22Rv1 (cell line): ENCODE measurements around the gene UBE2H.

Experiments
- ZFX ChIP-seq: fragments of 450-650 bp; IDR thresholded peaks from 2 replicates; pipeline ENCODE4 v1.6.1; 2017; ENCODE audit warnings: antibody characterized with exemption, borderline replicate concordance
- TF ChIP-seq, protein P1 (sequence below): fragments of 450-650 bp; IDR thresholded peaks from 2 replicates; pipeline ENCODE4 v1.5.1; 2017; ENCODE audit warnings: mild to moderate bottlenecking

GRCh38 chr7:129903935-129904334 is 48.8 kb downstream of the UBE2H start:
- TF ChIP-seq, protein P1, sequence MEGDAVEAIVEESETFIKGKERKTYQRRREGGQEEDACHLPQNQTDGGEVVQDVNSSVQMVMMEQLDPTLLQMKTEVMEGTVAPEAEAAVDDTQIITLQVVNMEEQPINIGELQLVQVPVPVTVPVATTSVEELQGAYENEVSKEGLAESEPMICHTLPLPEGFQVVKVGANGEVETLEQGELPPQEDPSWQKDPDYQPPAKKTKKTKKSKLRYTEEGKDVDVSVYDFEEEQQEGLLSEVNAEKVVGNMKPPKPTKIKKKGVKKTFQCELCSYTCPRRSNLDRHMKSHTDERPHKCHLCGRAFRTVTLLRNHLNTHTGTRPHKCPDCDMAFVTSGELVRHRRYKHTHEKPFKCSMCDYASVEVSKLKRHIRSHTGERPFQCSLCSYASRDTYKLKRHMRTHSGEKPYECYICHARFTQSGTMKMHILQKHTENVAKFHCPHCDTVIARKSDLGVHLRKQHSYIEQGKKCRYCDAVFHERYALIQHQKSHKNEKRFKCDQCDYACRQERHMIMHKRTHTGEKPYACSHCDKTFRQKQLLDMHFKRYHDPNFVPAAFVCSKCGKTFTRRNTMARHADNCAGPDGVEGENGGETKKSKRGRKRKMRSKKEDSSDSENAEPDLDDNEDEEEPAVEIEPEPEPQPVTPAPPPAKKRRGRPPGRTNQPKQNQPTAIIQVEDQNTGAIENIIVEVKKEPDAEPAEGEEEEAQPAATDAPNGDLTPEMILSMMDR: no peak
- TF ChIP-seq ZFX: no peak
